Uterus (tissue), 2 donors: ENCODE data around the gene PLXNC1.

Experiments
- POLR2A ChIP-seq, 2 donors: fragments of 450-650 bp; IDR thresholded peaks; one replicate each; pipeline ENCODE4 v1.6.1; 2016; ENCODE audit warnings: antibody characterized with exemption in 2 of 2, mild to moderate bottlenecking in 1 of 2, moderate library complexity in 1 of 2
- TF ChIP-seq, protein P1 (sequence below), 4 experiments: fragments of 200-600 bp in 2 of 4; fragments of 450-650 bp in 2 of 4; sonication (generic) in 2 of 4; IDR thresholded peaks; one replicate each; pipeline ENCODE4 v1.5.1; 2016 to 2019; ENCODE audit warnings: antibody characterized with exemption in 4 of 4, mild to moderate bottlenecking in 2 of 4, moderate library complexity in 1 of 4

GRCh38 chr12:94267537-94267872 is 119.1 kb downstream of the PLXNC1 start:
- TF ChIP-seq, protein P1, sequence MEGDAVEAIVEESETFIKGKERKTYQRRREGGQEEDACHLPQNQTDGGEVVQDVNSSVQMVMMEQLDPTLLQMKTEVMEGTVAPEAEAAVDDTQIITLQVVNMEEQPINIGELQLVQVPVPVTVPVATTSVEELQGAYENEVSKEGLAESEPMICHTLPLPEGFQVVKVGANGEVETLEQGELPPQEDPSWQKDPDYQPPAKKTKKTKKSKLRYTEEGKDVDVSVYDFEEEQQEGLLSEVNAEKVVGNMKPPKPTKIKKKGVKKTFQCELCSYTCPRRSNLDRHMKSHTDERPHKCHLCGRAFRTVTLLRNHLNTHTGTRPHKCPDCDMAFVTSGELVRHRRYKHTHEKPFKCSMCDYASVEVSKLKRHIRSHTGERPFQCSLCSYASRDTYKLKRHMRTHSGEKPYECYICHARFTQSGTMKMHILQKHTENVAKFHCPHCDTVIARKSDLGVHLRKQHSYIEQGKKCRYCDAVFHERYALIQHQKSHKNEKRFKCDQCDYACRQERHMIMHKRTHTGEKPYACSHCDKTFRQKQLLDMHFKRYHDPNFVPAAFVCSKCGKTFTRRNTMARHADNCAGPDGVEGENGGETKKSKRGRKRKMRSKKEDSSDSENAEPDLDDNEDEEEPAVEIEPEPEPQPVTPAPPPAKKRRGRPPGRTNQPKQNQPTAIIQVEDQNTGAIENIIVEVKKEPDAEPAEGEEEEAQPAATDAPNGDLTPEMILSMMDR (IDR thresholded peaks at IDR 0.05) = no peak
- TF ChIP-seq POLR2A (IDR thresholded peaks at IDR 0.05) = no peak
